HepG2 (cell line): ENCODE results near the gene CDC20B. TPM values are rescaled to one million over a fixed set of nuclear protein-coding genes. Genes with fewer than 3 reads are reported as not detected.

Source experiments
- CREM ChIP-seq, 2 experiments: sonication (generic) in 1 of 2; formaldehyde crosslinking in 1 of 2; IDR thresholded peaks; 2 replicates each; pipeline versions ENCODE4 v1.4.0 to v1.6.1; 2016 to 2020; ENCODE audit warnings: antibody characterized with exemption in 1 of 2, mild to moderate bottlenecking in 1 of 2, missing genetic modification reagents in 1 of 2
- KDM3A ChIP-seq: IDR thresholded peaks from 2 replicates; pipeline ENCODE4 v1.6.1; 2018; ENCODE audit warnings: low read depth, missing compliant biosample characterization
- MAFK ChIP-seq, 2 experiments: IDR thresholded peaks in 1 of 2; conservative IDR thresholded peaks in 1 of 2; 2 replicates each; pipeline ENCODE4 v1.6.1; 2011; ENCODE audit warnings: improper control_type of control experiment in 2 of 2, low read length in 2 of 2
- SETDB1 ChIP-seq: sonication (generic); formaldehyde crosslinking; IDR thresholded peaks from 2 replicates; pipeline ENCODE4 v1.5.1; 2020; ENCODE audit warnings: missing genetic modification reagents, mild to moderate bottlenecking, borderline replicate concordance
- ZNF530 ChIP-seq: sonication (generic); formaldehyde crosslinking; IDR thresholded peaks from 2 replicates; pipeline ENCODE4 v1.5.0; 2020; ENCODE audit warnings: low read depth, mild to moderate bottlenecking, missing genetic modification reagents
- polyA plus RNA-seq, 8 experiments: library from polyadenylated mRNA; depleted of rRNA in 3 of 8; stranded (reverse) in 7 of 8; unstranded in 1 of 8; fragments of >200 nt; fragmentation: Illumina TruSeq in 4 of 8; extraction: Trizol in 4 of 8; gene quantifications; 2 replicates each; pipeline versions ENCODE4 v1.2.1 to v1.2.3, GENCODE V29; 2011 to 2016; ENCODE audit warnings: low read depth in 4 of 8, missing spikeins in 1 of 8, mixed read lengths in 1 of 8; ENCODE audit not compliant: insufficient read depth in 1 of 8
- total RNA-seq, 5 experiments: library from RNA; depleted of rRNA; stranded (reverse); fragments of >200 nt; fragmentation: Illumina TruSeq; extraction: Trizol; gene quantifications; 2 replicates each; pipeline ENCODE4 v1.2.3, GENCODE V29; 2016; ENCODE audit warnings: low read depth in 1 of 5
- TF ChIP-seq, protein P1 (sequence below): sonication (generic); formaldehyde crosslinking; conservative IDR thresholded peaks from 2 replicates; pipeline ENCODE4 v1.4.0; 2020; ENCODE audit warnings: missing genetic modification reagents
- TF ChIP-seq, protein P2 (sequence below): sonication (generic); formaldehyde crosslinking; IDR thresholded peaks from 2 replicates; pipeline ENCODE4 v1.5.1; 2020; ENCODE audit warnings: mild to moderate bottlenecking, missing genetic modification reagents, moderate library complexity
- TF ChIP-seq, protein P3 (sequence below): sonication (generic); formaldehyde crosslinking; IDR thresholded peaks from 2 replicates; pipeline ENCODE4 v1.4.0; 2020; ENCODE audit warnings: missing genetic modification reagents
- TF ChIP-seq, protein P4 (sequence below): sonication (generic); formaldehyde crosslinking; IDR thresholded peaks from 2 replicates; pipeline ENCODE4 v1.5.0; 2020; ENCODE audit warnings: mild to moderate bottlenecking, missing genetic modification reagents, borderline replicate concordance

CDC20B gene
- total and polyA plus RNA-seq, 2 of the 13 experiments (the other 11 are each of a cell fraction or from before 2014, with no cell fraction given), result not detected

DNA sequence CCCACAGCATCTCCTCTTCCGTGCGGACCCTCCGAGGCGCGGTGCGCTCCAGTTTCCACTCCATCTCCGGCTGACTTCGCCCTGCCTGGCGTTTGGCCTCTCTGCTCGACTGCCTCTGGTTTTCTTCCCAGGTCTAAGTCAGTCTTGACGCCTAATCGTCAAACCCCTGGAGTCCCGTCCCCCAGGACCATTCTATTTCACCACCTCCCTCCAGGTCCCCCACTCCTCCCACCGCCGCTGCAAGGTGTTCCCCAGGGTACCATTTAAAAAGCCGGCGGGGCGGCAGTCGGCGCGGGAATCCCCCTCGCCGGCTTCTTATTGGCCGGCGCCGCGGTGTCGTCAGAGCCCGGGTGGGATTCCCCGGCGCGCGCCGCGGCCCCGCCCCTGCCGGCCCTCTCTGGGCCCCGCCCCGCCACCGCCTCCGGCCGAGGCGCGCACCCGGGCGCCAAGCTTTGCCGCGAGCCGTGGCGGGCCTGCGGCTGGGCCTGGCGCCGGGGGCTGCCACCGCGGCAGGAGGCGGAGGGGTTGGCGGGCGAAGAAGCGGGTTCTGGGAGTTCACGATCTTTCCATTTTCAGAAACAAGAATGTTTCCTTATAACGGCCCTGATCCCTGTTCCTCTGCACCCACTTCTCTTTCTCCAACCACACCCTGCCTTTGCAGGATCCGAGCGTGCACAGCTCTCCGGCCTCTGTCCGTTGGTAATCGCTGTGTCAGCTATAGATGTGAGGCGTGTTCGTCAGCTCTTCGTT is at the start of gene CDC20B (continued):
- TF ChIP-seq, protein P1, sequence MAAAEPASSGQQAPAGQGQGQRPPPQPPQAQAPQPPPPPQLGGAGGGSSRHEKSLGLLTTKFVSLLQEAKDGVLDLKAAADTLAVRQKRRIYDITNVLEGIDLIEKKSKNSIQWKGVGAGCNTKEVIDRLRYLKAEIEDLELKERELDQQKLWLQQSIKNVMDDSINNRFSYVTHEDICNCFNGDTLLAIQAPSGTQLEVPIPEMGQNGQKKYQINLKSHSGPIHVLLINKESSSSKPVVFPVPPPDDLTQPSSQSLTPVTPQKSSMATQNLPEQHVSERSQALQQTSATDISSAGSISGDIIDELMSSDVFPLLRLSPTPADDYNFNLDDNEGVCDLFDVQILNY (CRISPR knock-in tag), result no peak; the same call in 1 of the 2 replicates
- no peak for TF ChIP-seq CREM (IDR thresholded peaks at IDR 0.05)
- TF ChIP-seq CREM (CRISPR knock-in tag; IDR thresholded peaks at IDR 0.05), result no peak
- no peak for TF ChIP-seq KDM3A (CRISPR knock-in tag)
- TF ChIP-seq, protein P2, sequence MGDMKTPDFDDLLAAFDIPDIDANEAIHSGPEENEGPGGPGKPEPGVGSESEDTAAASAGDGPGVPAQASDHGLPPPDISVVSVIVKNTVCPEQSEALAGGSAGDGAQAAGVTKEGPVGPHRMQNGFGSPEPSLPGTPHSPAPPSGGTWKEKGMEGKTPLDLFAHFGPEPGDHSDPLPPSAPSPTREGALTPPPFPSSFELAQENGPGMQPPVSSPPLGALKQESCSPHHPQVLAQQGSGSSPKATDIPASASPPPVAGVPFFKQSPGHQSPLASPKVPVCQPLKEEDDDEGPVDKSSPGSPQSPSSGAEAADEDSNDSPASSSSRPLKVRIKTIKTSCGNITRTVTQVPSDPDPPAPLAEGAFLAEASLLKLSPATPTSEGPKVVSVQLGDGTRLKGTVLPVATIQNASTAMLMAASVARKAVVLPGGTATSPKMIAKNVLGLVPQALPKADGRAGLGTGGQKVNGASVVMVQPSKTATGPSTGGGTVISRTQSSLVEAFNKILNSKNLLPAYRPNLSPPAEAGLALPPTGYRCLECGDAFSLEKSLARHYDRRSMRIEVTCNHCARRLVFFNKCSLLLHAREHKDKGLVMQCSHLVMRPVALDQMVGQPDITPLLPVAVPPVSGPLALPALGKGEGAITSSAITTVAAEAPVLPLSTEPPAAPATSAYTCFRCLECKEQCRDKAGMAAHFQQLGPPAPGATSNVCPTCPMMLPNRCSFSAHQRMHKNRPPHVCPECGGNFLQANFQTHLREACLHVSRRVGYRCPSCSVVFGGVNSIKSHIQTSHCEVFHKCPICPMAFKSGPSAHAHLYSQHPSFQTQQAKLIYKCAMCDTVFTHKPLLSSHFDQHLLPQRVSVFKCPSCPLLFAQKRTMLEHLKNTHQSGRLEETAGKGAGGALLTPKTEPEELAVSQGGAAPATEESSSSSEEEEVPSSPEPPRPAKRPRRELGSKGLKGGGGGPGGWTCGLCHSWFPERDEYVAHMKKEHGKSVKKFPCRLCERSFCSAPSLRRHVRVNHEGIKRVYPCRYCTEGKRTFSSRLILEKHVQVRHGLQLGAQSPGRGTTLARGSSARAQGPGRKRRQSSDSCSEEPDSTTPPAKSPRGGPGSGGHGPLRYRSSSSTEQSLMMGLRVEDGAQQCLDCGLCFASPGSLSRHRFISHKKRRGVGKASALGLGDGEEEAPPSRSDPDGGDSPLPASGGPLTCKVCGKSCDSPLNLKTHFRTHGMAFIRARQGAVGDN, result peak; percentile 63
- TF ChIP-seq, protein P3, sequence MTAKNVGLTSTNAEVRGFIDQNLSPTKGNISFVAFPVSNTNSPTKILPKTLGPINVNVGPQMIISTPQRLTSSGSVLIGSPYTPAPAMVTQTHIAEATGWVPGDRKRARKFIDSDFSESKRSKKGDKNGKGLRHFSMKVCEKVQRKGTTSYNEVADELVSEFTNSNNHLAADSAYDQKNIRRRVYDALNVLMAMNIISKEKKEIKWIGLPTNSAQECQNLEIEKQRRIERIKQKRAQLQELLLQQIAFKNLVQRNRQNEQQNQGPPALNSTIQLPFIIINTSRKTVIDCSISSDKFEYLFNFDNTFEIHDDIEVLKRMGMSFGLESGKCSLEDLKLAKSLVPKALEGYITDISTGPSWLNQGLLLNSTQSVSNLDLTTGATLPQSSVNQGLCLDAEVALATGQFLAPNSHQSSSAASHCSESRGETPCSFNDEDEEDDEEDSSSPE, result peak; percentile 47; the same call in 1 of the 2 replicates
- no peak for TF ChIP-seq ZNF530 (CRISPR knock-in tag)
- TF ChIP-seq, protein P4, sequence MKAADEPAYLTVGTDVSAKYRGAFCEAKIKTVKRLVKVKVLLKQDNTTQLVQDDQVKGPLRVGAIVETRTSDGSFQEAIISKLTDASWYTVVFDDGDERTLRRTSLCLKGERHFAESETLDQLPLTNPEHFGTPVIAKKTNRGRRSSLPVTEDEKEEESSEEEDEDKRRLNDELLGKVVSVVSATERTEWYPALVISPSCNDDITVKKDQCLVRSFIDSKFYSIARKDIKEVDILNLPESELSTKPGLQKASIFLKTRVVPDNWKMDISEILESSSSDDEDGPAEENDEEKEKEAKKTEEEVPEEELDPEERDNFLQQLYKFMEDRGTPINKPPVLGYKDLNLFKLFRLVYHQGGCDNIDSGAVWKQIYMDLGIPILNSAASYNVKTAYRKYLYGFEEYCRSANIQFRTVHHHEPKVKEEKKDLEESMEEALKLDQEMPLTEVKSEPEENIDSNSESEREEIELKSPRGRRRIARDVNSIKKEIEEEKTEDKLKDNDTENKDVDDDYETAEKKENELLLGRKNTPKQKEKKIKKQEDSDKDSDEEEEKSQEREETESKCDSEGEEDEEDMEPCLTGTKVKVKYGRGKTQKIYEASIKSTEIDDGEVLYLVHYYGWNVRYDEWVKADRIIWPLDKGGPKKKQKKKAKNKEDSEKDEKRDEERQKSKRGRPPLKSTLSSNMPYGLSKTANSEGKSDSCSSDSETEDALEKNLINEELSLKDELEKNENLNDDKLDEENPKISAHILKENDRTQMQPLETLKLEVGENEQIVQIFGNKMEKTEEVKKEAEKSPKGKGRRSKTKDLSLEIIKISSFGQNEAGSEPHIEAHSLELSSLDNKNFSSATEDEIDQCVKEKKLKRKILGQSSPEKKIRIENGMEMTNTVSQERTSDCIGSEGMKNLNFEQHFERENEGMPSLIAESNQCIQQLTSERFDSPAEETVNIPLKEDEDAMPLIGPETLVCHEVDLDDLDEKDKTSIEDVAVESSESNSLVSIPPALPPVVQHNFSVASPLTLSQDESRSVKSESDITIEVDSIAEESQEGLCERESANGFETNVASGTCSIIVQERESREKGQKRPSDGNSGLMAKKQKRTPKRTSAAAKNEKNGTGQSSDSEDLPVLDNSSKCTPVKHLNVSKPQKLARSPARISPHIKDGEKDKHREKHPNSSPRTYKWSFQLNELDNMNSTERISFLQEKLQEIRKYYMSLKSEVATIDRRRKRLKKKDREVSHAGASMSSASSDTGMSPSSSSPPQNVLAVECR (CRISPR knock-in tag), result peak; percentile 68
- TF ChIP-seq SETDB1 (CRISPR knock-in tag), result no peak
- TF ChIP-seq MAFK (conservative IDR thresholded peaks at IDR 0.05 in 1 of 2, IDR thresholded peaks at IDR 0.05 in 1 of 2; ENCODE audit: low read length in 2 of 2), result peak; percentile 74 to 87
